Panc1 (cell line): ENCODE results near the gene PPP2R5A. TPM values are rescaled to one million over a fixed set of nuclear protein-coding genes. Genes with fewer than 3 reads are reported as not detected.

Experiments used
- ATAC-seq: fragments of 200-7000 bp; cut with Tn5 transposase; 2 replicates; pipeline ENCODE4 v1.9.1; 2020; ENCODE audit warnings: mild to moderate bottlenecking, moderate library complexity
- BruUV-seq: library from RNA; stranded (reverse); fragments of 400-500 nt; replicated peaks from 2 replicates; lab custom pipeline; 2021; lab: Mats Ljungman, UMichigan
- CTCF ChIA-PET: fragments of 300-600 bp; sonication (Branson Sonifier 250); formaldehyde crosslinking; loops from one replicate; lab custom pipeline; 2022; ENCODE audit warnings: antibody characterized with exemption; lab: Charles Lee
- POLR2A ChIA-PET: fragments of 300-600 bp; sonication (Branson Sonifier 250); formaldehyde crosslinking; loops from one replicate; lab custom pipeline; 2022; ENCODE audit warnings: antibody characterized with exemption; lab: Charles Lee
- DNase-seq: peaks from one replicate; pipeline ENCODE4 v3.0.0-alpha.2; 2010; ENCODE audit warnings: low read depth, low spot score
- H3K27ac ChIP-seq: 2 replicates; pipeline ENCODE4 v1.5.1; 2011; ENCODE audit warnings: mild to moderate bottlenecking, low read length, inconsistent platforms
- H3K27me3 ChIP-seq: fragments of 200-500 bp; sonication (Bioruptor generic); 2 replicates; pipeline ENCODE4 v1.6.0; 2014; ENCODE audit warnings: low read length, inconsistent platforms; ENCODE audit not compliant: control insufficient read depth, insufficient read depth
- H3K36me3 ChIP-seq: fragments of 200-500 bp; sonication (Bioruptor generic); 2 replicates; pipeline ENCODE4 v1.5.1; 2014; ENCODE audit warnings: inconsistent platforms, mild to moderate bottlenecking, low read length, moderate library complexity; ENCODE audit not compliant: control insufficient read depth, insufficient read depth
- H3K4me1 ChIP-seq: 2 replicates; pipeline ENCODE4 v1.5.1; 2011; ENCODE audit warnings: inconsistent platforms, mild to moderate bottlenecking, low read length, moderate library complexity; ENCODE audit not compliant: control insufficient read depth, insufficient read depth
- H3K4me3 ChIP-seq, 2 experiments: 2 replicates each; pipeline ENCODE4 v1.5.1; 2011 to 2012; ENCODE audit warnings: low read depth in 2 of 2, low read length in 2 of 2, mild to moderate bottlenecking in 2 of 2, inconsistent platforms in 1 of 2, moderate library complexity in 1 of 2
- H3K9me3 ChIP-seq: fragments of 200-500 bp; sonication (Bioruptor generic); 2 replicates; pipeline ENCODE4 v1.5.1; 2014; ENCODE audit warnings: low read depth, mild to moderate bottlenecking, inconsistent platforms, low read length, moderate library complexity; ENCODE audit not compliant: control insufficient read depth, insufficient read depth
- POLR2AphosphoS5 ChIP-seq: IDR thresholded peaks from 2 replicates; pipeline ENCODE4 v1.6.1; 2012; ENCODE audit warnings: mild to moderate bottlenecking, low read depth, low read length, moderate library complexity
- SIN3A ChIP-seq: IDR thresholded peaks from 2 replicates; pipeline ENCODE4 v1.6.1; 2012; ENCODE audit warnings: low read depth, mild to moderate bottlenecking, low read length, moderate library complexity, borderline replicate concordance; ENCODE audit not compliant: insufficient read depth
- TCF7L2 ChIP-seq: IDR thresholded peaks from 2 replicates; pipeline ENCODE4 v1.6.1; 2011; ENCODE audit warnings: mild to moderate bottlenecking, low read depth, low read length, inconsistent platforms
- in situ Hi-C: cut with HindIII; loops from 2 replicates; pipeline ENCODE4 v1.10.0; 2016; ENCODE audit warnings: low sequenced_read_pairs, low pct_unique_long_range_greater_than_20kb
- intact Hi-C: fragments of 100-400 bp; cut with micrococcal nuclease; formaldehyde crosslinking; loops from one replicate; pipeline ENCODE4 v1.10.0; 2022; ENCODE audit not compliant: unreplicated experiment
- total RNA-seq: library from RNA; stranded (reverse); gene quantifications from one replicate; pipeline ENCODE4 v1.2.1, GENCODE V29; 2021; ENCODE audit not compliant: unreplicated experiment
- TF ChIP-seq, protein P1 (sequence below), 2 experiments: IDR thresholded peaks; 2 replicates each; pipeline ENCODE4 v1.6.1; 2011 to 2012; ENCODE audit warnings: low read depth in 2 of 2, control low read depth in 1 of 2, low read length in 1 of 2, mild to moderate bottlenecking in 1 of 2, moderate library complexity in 1 of 2; ENCODE audit not compliant: insufficient read depth in 1 of 2
- TF ChIP-seq, protein P2 (sequence below): fragments of 450-650 bp; IDR thresholded peaks from 2 replicates; pipeline ENCODE4 v1.5.1; 2017; ENCODE audit warnings: mild to moderate bottlenecking

Gene PPP2R5A
- total RNA-seq, 1 experiment from 2014 or later, result 44.3 TPM

DNA sequence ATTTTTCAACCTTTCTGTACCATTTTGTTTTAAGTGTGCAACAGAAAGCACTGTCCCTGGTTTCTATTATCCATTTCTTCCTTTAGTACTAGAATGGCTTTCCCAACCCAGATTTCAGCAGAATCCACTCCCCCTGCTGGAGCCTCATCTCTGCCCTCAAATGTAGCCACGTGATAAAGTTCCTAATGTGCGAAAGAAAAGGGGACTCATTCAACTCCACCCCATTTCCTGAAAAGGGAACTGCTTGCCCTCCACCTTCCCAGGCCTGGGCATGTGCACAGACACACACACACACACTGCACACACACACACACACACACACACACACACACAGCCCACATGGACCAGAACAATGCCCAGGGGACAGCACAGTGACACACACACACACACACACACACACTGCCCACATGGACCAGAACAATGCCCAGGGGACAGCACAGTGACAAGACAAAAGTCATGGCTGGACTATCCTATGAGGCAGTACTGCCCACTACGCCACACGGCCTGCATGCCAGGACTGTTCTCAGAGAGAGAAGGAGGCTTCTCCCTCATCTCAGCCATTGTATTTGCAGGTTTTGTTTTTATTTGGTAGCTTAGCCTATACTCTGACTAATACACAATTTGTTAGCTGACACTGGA, 96.3 kb downstream of the PPP2R5A start:
- Histone ChIP-seq H3K27me3 (no peaks in the 10 kb centered on the region), H3K4me3 (no peak overlapping the region), H3K4me1 (no peaks in the 10 kb centered on the region), H3K9me3 (no peaks in the 10 kb centered on the region), H3K27ac (no peak overlapping the region), H3K36me3 (no peaks in the 10 kb centered on the region)
- in situ Hi-C loops (no loop called here), intact Hi-C loops (loop anchor here (10.0 kb wide), 1 partner anchor 73 kb away; no protein-coding TSS in a partner anchor)
- BruUV-seq, result no TSS peak
- ATAC-seq (no peak), DNase-seq (no peak)
- CTCF ChIA-PET, result no interaction called here
- TF ChIP-seq, protein P1, sequence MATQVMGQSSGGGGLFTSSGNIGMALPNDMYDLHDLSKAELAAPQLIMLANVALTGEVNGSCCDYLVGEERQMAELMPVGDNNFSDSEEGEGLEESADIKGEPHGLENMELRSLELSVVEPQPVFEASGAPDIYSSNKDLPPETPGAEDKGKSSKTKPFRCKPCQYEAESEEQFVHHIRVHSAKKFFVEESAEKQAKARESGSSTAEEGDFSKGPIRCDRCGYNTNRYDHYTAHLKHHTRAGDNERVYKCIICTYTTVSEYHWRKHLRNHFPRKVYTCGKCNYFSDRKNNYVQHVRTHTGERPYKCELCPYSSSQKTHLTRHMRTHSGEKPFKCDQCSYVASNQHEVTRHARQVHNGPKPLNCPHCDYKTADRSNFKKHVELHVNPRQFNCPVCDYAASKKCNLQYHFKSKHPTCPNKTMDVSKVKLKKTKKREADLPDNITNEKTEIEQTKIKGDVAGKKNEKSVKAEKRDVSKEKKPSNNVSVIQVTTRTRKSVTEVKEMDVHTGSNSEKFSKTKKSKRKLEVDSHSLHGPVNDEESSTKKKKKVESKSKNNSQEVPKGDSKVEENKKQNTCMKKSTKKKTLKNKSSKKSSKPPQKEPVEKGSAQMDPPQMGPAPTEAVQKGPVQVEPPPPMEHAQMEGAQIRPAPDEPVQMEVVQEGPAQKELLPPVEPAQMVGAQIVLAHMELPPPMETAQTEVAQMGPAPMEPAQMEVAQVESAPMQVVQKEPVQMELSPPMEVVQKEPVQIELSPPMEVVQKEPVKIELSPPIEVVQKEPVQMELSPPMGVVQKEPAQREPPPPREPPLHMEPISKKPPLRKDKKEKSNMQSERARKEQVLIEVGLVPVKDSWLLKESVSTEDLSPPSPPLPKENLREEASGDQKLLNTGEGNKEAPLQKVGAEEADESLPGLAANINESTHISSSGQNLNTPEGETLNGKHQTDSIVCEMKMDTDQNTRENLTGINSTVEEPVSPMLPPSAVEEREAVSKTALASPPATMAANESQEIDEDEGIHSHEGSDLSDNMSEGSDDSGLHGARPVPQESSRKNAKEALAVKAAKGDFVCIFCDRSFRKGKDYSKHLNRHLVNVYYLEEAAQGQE (IDR thresholded peaks at IDR 0.05; ENCODE audit: insufficient read depth in 1 of 2, low read depth in 2 of 2, low read length in 1 of 2), result no peak
- TF ChIP-seq POLR2AphosphoS5 (no peak), SIN3A (no peak), TCF7L2 (no peak)
- TF ChIP-seq, protein P2, sequence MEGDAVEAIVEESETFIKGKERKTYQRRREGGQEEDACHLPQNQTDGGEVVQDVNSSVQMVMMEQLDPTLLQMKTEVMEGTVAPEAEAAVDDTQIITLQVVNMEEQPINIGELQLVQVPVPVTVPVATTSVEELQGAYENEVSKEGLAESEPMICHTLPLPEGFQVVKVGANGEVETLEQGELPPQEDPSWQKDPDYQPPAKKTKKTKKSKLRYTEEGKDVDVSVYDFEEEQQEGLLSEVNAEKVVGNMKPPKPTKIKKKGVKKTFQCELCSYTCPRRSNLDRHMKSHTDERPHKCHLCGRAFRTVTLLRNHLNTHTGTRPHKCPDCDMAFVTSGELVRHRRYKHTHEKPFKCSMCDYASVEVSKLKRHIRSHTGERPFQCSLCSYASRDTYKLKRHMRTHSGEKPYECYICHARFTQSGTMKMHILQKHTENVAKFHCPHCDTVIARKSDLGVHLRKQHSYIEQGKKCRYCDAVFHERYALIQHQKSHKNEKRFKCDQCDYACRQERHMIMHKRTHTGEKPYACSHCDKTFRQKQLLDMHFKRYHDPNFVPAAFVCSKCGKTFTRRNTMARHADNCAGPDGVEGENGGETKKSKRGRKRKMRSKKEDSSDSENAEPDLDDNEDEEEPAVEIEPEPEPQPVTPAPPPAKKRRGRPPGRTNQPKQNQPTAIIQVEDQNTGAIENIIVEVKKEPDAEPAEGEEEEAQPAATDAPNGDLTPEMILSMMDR, result no peak
- POLR2A ChIA-PET, result no interaction called here

DNA sequence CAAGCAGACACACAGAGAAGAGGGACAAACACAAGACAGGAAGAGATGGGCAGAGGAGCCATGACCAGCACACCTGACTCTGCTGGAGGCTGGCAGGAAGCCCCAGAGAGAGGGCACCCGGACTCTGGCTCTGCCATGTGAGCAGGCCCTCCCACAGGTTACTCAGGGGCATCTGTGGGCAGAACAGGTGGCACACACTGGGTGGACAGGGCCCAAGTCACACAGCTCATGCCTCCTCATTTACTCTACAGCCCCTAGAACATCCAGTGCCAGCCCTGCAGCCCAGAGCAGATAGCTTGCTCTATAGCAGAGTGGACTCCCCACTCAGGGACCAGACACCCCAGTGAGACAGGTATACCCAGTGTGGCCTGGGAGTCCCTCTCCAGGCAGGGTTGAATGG, 100.8 kb downstream of the PPP2R5A start:
- no TSS peak for BruUV-seq
- TF ChIP-seq, protein P2, result no peak
- TF ChIP-seq POLR2AphosphoS5 (no peak), TCF7L2 (no peak), SIN3A (no peak)
- TF ChIP-seq, protein P1 (IDR thresholded peaks at IDR 0.05; ENCODE audit: insufficient read depth in 1 of 2, low read depth in 2 of 2, low read length in 1 of 2), result no peak
- no peaks in the 10 kb centered on the region for H3K4me1 ChIP-seq
- no peak overlapping the region for H3K4me3 ChIP-seq
- intact Hi-C loops (loop anchor here (10.0 kb wide), 1 partner anchor 69 kb away; no protein-coding TSS in a partner anchor), in situ Hi-C loops (no loop called here)
- no peaks in the 10 kb centered on the region for H3K27me3 ChIP-seq
- DNase-seq, result no peak
- no peaks in the 10 kb centered on the region for H3K9me3 ChIP-seq
- POLR2A ChIA-PET, result interaction anchor here (0.6 kb wide), 1 partner anchor 480 kb away, joined by 11 read pairs; no protein-coding TSS in a partner anchor
- no peak overlapping the region for H3K27ac ChIP-seq
- no peaks in the 10 kb centered on the region for H3K36me3 ChIP-seq
- CTCF ChIA-PET, result no interaction called here
- ATAC-seq, result no peak; the same call in 1 of the 2 replicates
